Hepatocyte (in vitro differentiated cells): ENCODE measurements around the gene FRMD4B. TPM values are rescaled to one million over a fixed set of nuclear protein-coding genes. Genes with fewer than 3 reads are reported as not detected.

Experiments
- DNase-seq: peaks from one replicate; pipeline ENCODE4 v3.0.0-alpha.2; 2016; ENCODE audit warnings: low spot score
- H2AFZ ChIP-seq: fragments of 200-600 bp; sonication (generic); 2 replicates; pipeline ENCODE4 v1.6.0; 2016; ENCODE audit warnings: antibody characterized with exemption, mild to moderate bottlenecking
- H3K27ac ChIP-seq: fragments of 200-600 bp; sonication (generic); 2 replicates; pipeline ENCODE4 v1.5.1; 2016; ENCODE audit warnings: mild to moderate bottlenecking
- H3K27me3 ChIP-seq: fragments of 200-600 bp; sonication (generic); 2 replicates; pipeline ENCODE4 v1.6.1; 2016
- H3K36me3 ChIP-seq: fragments of 200-600 bp; sonication (generic); replicated peaks from 2 replicates; pipeline ENCODE4 v1.5.1; 2016; ENCODE audit warnings: low read depth; ENCODE audit not compliant: insufficient read depth
- H3K4me1 ChIP-seq: fragments of 200-600 bp; sonication (generic); 2 replicates; pipeline ENCODE4 v1.5.1; 2016; ENCODE audit warnings: mild to moderate bottlenecking, moderate library complexity; ENCODE audit not compliant: insufficient read depth
- H3K4me2 ChIP-seq: fragments of 200-600 bp; sonication (generic); 2 replicates; pipeline ENCODE4 v1.6.0; 2016
- H3K4me3 ChIP-seq: fragments of 200-600 bp; sonication (generic); 2 replicates; pipeline ENCODE4 v1.5.1; 2016; ENCODE audit warnings: mild to moderate bottlenecking
- H3K79me2 ChIP-seq: fragments of 200-600 bp; sonication (generic); 2 replicates; pipeline ENCODE4 v1.6.0; 2017; ENCODE audit warnings: mild to moderate bottlenecking
- H3K9me2 ChIP-seq: fragments of 200-600 bp; sonication (generic); replicated peaks from 2 replicates; pipeline ENCODE4 v1.6.0; 2017; ENCODE audit warnings: mild to moderate bottlenecking; ENCODE audit not compliant: insufficient read depth
- H3K9me3 ChIP-seq: fragments of 200-600 bp; sonication (generic); 2 replicates; pipeline ENCODE4 v1.5.1; 2016; ENCODE audit warnings: low read depth, mild to moderate bottlenecking
- H4K20me1 ChIP-seq: fragments of 200-600 bp; sonication (generic); 2 replicates; pipeline ENCODE4 v1.6.0; 2016; ENCODE audit warnings: mild to moderate bottlenecking; ENCODE audit not compliant: insufficient read depth, poor library complexity, severe bottlenecking
- EZH2 ChIP-seq: fragments of 200-600 bp; sonication (generic); IDR thresholded peaks from 2 replicates; pipeline ENCODE4 v1.6.1; 2016; ENCODE audit warnings: antibody characterized with exemption, mild to moderate bottlenecking, borderline replicate concordance
- EZH2phosphoT487 ChIP-seq: fragments of 200-600 bp; sonication (generic); IDR thresholded peaks from one replicate; pipeline ENCODE4 v1.6.1; 2018; ENCODE audit warnings: antibody characterized with exemption, mild to moderate bottlenecking, low read depth, moderate library complexity; ENCODE audit not compliant: unreplicated experiment, severe bottlenecking
- WGBS: methylation state at CpG from one replicate; pipeline ENCODE4 v1.1.6; 2016; ENCODE audit warnings: low lambda C conversion rate; ENCODE audit errors: missing lambda C conversion rate; 5-methylcytosine and 5-hydroxymethylcytosine counted together
- polyA plus RNA-seq: library from polyadenylated mRNA; unstranded; fragments of >200 nt; fragmentation: Nextera tagmentation; extraction: Ambion mirVana; gene quantifications from 2 replicates; pipeline ENCODE4 v1.2.1, GENCODE V29; 2016
- total RNA-seq: library from RNA; depleted of rRNA; stranded (reverse); fragments of >200 nt; gene quantifications from 2 replicates; pipeline ENCODE4 v1.2.3, GENCODE V29; 2014
- TF ChIP-seq, protein P1 (sequence below): fragments of 200-600 bp; sonication (generic); IDR thresholded peaks from 2 replicates; pipeline ENCODE4 v1.5.1; 2016; ENCODE audit warnings: antibody characterized with exemption, mild to moderate bottlenecking; ENCODE audit not compliant: poor library complexity

Gene FRMD4B
- total and polyA plus RNA-seq, 2 experiments from 2014 or later = 10.8 to 28.1 TPM

DNA sequence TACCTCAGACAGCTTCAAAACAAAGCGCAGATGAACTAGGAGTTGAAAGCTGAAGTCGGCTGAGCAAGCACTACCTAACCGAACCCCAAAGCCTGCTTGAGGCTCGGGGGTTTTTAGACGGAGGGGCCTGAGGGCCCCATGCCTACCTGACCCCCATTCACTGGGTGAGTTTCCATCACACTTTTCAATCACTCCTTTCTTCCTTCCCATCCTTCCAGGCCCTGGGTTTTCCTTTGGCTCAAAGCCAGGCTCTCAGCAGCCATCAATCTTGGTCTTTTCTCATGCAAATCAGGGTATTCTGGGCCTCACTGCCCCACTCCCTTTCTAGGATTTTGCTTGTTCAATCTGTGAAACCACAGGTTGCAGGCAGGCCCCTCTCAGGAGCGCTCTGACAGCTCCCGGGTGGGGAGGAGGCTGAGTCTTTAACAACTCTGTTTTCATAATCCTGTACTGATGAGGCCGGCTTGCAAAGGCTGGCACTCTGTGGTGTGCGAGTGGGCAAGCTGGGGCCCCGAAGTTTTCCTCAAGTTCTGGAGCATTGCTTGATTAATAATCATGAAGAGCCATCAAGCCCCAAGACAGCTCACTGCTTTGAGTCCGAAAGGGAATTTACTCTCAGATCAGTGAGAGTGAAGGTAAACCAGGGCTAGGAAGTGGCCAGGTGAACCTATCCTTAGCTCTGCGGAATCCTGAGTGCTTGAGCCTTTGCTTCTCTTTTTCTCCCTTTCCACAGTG, 97.6 kb downstream of the FRMD4B start:
- no peak for DNase-seq
- H3K4me2 ChIP-seq = no peak overlapping the region

DNA sequence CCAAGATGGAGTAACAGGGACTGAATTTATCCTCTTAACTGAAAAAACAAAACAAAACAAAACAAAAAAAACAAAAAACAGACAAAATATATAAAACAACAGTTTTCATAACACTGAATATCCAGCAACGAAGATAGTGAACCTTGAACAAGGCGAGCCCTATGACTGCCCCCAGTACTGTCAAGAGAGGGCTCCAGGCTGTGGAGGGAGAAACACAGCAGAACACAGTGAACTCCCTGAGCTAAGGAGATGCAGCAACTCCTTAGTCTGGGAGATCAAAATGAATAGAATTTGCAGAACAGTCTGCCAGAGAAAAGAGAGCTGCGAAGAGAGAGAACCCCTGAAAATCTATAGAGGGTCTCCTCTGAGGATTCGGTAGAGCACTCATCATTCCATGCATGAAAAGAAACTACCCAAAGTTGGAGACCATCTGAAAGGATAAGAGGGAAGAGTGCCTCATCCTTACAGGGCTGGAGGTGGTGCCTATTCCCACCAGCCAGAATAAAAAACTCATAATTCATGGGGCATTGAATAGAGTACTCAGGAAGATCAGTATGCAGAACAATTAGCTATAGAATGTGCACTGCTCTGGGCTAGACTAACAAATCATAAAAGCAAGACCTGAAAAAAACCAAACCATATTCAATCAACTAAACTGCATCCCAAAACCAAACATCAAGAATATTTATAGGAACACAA, 101.8 kb downstream of the FRMD4B start:
- Histone ChIP-seq H3K27ac (no peak overlapping the region), H3K4me3 (no peak overlapping the region), H3K9me2 (no peaks in the 10 kb centered on the region), H3K9me3 (no peaks in the 10 kb centered on the region), H4K20me1 (no peaks in the 10 kb centered on the region), H3K27me3 (no peaks in the 10 kb centered on the region), H3K36me3 (no peaks in the 10 kb centered on the region), H2AFZ (no peak overlapping the region), H3K4me1 (peaks cover 6% of the 10 kb centered on the region), H3K4me2 (no peak overlapping the region), H3K79me2 (no peaks in the 10 kb centered on the region)
- TF ChIP-seq EZH2phosphoT487 (no peak), EZH2 (no peak)
- TF ChIP-seq, protein P1, sequence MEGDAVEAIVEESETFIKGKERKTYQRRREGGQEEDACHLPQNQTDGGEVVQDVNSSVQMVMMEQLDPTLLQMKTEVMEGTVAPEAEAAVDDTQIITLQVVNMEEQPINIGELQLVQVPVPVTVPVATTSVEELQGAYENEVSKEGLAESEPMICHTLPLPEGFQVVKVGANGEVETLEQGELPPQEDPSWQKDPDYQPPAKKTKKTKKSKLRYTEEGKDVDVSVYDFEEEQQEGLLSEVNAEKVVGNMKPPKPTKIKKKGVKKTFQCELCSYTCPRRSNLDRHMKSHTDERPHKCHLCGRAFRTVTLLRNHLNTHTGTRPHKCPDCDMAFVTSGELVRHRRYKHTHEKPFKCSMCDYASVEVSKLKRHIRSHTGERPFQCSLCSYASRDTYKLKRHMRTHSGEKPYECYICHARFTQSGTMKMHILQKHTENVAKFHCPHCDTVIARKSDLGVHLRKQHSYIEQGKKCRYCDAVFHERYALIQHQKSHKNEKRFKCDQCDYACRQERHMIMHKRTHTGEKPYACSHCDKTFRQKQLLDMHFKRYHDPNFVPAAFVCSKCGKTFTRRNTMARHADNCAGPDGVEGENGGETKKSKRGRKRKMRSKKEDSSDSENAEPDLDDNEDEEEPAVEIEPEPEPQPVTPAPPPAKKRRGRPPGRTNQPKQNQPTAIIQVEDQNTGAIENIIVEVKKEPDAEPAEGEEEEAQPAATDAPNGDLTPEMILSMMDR = no peak
- WGBS = 91% methylated on average over 4 of the region's 4 CpGs
- DNase-seq = no peak

More for the DNA sequence above, 97.6 kb downstream of the FRMD4B start:
- H2AFZ ChIP-seq = no peak overlapping the region
- TF ChIP-seq EZH2 (no peak), EZH2phosphoT487 (no peak)
- TF ChIP-seq, protein P1 = no peak
- no peaks in the 10 kb centered on the region for H3K36me3 ChIP-seq
- WGBS = 48% methylated on average over 12 of the region's 12 CpGs
- H3K27ac ChIP-seq = peak overlapping the region; percentile 27
- H4K20me1 ChIP-seq = no peaks in the 10 kb centered on the region
- peaks cover 6% of the 10 kb centered on the region for H3K4me1 ChIP-seq
- H3K27me3 ChIP-seq = no peaks in the 10 kb centered on the region
- H3K9me2 ChIP-seq = no peaks in the 10 kb centered on the region
- no peaks in the 10 kb centered on the region for H3K9me3 ChIP-seq
- no peak overlapping the region for H3K4me3 ChIP-seq
- H3K79me2 ChIP-seq = no peaks in the 10 kb centered on the region

DNA sequence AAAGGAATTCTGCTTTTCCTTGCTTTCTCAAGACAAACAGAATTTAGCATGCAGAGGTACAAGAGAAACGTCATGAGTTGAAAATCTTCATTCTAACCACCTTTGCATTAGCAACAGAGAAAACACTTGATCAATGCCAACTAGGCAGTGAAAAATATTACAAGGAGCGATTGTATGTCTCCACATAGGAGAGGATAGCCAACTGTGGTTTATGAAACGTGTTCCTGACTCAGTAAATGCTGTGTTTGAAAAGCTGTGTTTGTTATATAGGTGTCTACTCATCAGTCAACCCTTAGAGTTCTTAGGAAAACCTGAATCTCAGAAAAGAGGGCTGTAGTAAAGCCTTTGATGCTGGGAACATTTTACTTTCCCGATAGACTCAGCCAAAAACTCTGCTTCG, 102.4 kb downstream of the FRMD4B start:
- Histone ChIP-seq H3K9me2 (no peaks in the 10 kb centered on the region), H3K79me2 (no peaks in the 10 kb centered on the region), H2AFZ (no peak overlapping the region), H4K20me1 (no peaks in the 10 kb centered on the region), H3K27ac (no peak overlapping the region), H3K4me3 (no peak overlapping the region), H3K4me2 (no peak overlapping the region), H3K9me3 (no peaks in the 10 kb centered on the region), H3K27me3 (no peaks in the 10 kb centered on the region), H3K36me3 (no peaks in the 10 kb centered on the region), H3K4me1 (peaks cover 4% of the 10 kb centered on the region)
- TF ChIP-seq, protein P1 = no peak
- TF ChIP-seq EZH2phosphoT487 = no peak
- TF ChIP-seq EZH2 = no peak
- WGBS = 86% methylated on average over 5 of the region's 5 CpGs
- DNase-seq = no peak
